Stomach (tissue), 4 donors: ENCODE measurements around the gene ZNF507.

Experiments used
- EP300 ChIP-seq: sonication (generic); formaldehyde crosslinking; IDR thresholded peaks from one replicate; pipeline ENCODE4 v1.6.1; 2017; ENCODE audit warnings: antibody characterized with exemption
- POLR2AphosphoS5 ChIP-seq, 3 donors: sonication (generic); formaldehyde crosslinking; IDR thresholded peaks; one replicate each; pipeline ENCODE4 v1.6.1; 2016; ENCODE audit warnings: antibody characterized with exemption in 3 of 3

DNA sequence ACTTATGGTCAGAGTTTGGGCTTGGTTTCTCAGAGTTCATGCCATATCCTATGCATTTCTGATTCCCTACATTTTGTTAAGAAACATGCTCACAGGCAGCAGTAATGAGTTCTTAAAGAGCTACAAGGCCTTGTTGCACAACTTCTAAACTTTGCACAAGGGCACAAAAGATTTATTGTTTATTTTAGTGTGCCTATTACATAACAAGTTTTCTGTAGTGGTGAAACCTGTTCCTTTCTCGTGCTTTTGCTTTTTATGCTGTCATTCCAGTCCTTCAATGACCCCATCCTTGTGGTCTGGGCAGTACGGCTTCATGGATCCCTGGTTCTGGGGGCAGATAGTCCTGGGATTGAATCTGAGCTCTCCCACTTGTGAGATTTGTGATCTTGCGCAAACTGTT, 17.8 kb downstream of the ZNF507 start:
- TF ChIP-seq POLR2AphosphoS5 (IDR thresholded peaks at IDR 0.05), result peak in 2 of 3 donors; percentile 40 to 52
- no peak for TF ChIP-seq EP300
